Right atrium auricular region (tissue), 2 donors: ENCODE data around the gene VIPR1. TPM values are rescaled to one million over a fixed set of nuclear protein-coding genes. Genes with fewer than 3 reads are reported as not detected.

ENCODE experiments used
- DNase-seq: peaks from one replicate; pipeline ENCODE4 v3.0.0-alpha.2; 2019; ENCODE audit warnings: low spot score
- H3K27ac ChIP-seq, 2 donors: fragments of 200-600 bp; sonication (generic); 1 replicate in 1 of 2; 2 replicates in 1 of 2; pipeline ENCODE4 v1.5.1; 2016 to 2019
- H3K27me3 ChIP-seq, 2 donors: fragments of 200-600 bp; sonication (generic); one replicate each; pipeline versions ENCODE4 v1.5.1 to v1.6.0; 2017 to 2019
- H3K36me3 ChIP-seq: fragments of 200-600 bp; sonication (generic); one replicate; pipeline ENCODE4 v1.5.1; 2016
- H3K4me1 ChIP-seq, 2 donors: fragments of 200-600 bp; sonication (generic); one replicate each; pipeline versions ENCODE4 v1.5.1 to v1.6.0; 2017 to 2019
- H3K4me3 ChIP-seq, 2 donors: fragments of 200-600 bp; sonication (generic); 1 replicate in 1 of 2; 2 replicates in 1 of 2; pipeline ENCODE4 v1.5.1; 2017 to 2019; ENCODE audit warnings: mild to moderate bottlenecking in 1 of 2, moderate library complexity in 1 of 2
- H3K9me3 ChIP-seq, 2 donors: fragments of 200-600 bp; sonication (generic); one replicate each; pipeline ENCODE4 v1.5.1; 2019
- total RNA-seq, 2 donors: library from RNA; depleted of rRNA; stranded (reverse); fragments of >200 nt; gene quantifications; one replicate each; pipeline ENCODE4 v1.1.0, GENCODE V29; 2016
- TF ChIP-seq, protein P1 (sequence below), 2 donors: fragments of 200-600 bp; sonication (generic); IDR thresholded peaks; one replicate each; pipeline ENCODE4 v1.5.1; 2019; ENCODE audit warnings: antibody characterized with exemption in 2 of 2

The VIPR1 gene
- total RNA-seq, 2 donors from 2014 or later, result 6.2 to 21.0 TPM

DNA sequence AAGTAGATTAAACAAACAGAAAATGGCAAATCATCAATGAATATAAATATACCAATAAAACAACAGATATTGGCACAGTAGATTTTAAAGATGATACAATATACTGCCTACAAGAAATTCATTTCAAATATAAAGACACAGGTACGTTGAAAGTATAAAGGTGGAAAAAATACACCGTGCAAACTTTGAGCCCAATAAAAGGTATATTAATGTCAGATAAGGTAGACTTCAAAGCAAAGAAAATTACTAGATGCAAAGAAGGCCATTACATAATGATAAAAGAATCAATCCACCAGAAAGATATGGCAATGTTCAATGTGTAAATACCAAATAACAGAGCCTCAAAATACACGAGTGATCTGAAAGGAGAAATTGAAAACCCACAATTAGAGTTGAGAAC, 34.3 kb upstream of the VIPR1 start:
- no peak for DNase-seq
- Histone ChIP-seq H3K9me3 (no peaks in the 10 kb centered on the region), H3K4me1 (peaks cover 0 to 3% of the 10 kb centered on the region in 2 donors), H3K27me3 (no peaks in the 10 kb centered on the region), H3K36me3 (no peaks in the 10 kb centered on the region), H3K4me3 (no peak overlapping the region), H3K27ac (no peak overlapping the region)
- TF ChIP-seq, protein P1, sequence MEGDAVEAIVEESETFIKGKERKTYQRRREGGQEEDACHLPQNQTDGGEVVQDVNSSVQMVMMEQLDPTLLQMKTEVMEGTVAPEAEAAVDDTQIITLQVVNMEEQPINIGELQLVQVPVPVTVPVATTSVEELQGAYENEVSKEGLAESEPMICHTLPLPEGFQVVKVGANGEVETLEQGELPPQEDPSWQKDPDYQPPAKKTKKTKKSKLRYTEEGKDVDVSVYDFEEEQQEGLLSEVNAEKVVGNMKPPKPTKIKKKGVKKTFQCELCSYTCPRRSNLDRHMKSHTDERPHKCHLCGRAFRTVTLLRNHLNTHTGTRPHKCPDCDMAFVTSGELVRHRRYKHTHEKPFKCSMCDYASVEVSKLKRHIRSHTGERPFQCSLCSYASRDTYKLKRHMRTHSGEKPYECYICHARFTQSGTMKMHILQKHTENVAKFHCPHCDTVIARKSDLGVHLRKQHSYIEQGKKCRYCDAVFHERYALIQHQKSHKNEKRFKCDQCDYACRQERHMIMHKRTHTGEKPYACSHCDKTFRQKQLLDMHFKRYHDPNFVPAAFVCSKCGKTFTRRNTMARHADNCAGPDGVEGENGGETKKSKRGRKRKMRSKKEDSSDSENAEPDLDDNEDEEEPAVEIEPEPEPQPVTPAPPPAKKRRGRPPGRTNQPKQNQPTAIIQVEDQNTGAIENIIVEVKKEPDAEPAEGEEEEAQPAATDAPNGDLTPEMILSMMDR (IDR thresholded peaks at IDR 0.05), result no peak

GRCh38 chr3:42472555-42472954, 29.9 kb upstream of the VIPR1 start:
- no peaks in the 10 kb centered on the region for H3K27me3 ChIP-seq
- no peak for DNase-seq
- H3K4me1 ChIP-seq, result peaks cover 0 to 13% of the 10 kb centered on the region in 2 donors
- TF ChIP-seq, protein P1 (IDR thresholded peaks at IDR 0.05), result no peak
- H3K36me3 ChIP-seq, result no peaks in the 10 kb centered on the region
- H3K4me3 ChIP-seq, result no peak overlapping the region
- H3K9me3 ChIP-seq, result no peaks in the 10 kb centered on the region
- H3K27ac ChIP-seq, result no peak overlapping the region

- H3K36me3 ChIP-seq, result no peaks in the 10 kb centered on the region
These were observed 29.1 kb upstream of the VIPR1 start for GRCh38 chr3:42473083-42473932.

GRCh38 chr3:42476225-42477125, 26.0 kb upstream of the VIPR1 start:
- Histone ChIP-seq H3K27ac (no peak overlapping the region), H3K36me3 (no peaks in the 10 kb centered on the region), H3K9me3 (peaks cover 0 to 8% of the 10 kb centered on the region in 2 donors), H3K4me1 (peaks cover 0 to 13% of the 10 kb centered on the region in 2 donors), H3K4me3 (no peak overlapping the region), H3K27me3 (no peaks in the 10 kb centered on the region)
- no peak for DNase-seq
- TF ChIP-seq, protein P1 (IDR thresholded peaks at IDR 0.05), result no peak

More at GRCh38 chr3:42473083-42473932, 29.1 kb upstream of the VIPR1 start:
- DNase-seq, result no peak
- TF ChIP-seq, protein P1 (IDR thresholded peaks at IDR 0.05), result no peak
- H3K4me3 ChIP-seq, result no peak overlapping the region
- H3K27me3 ChIP-seq, result no peaks in the 10 kb centered on the region
- peaks cover 0 to 13% of the 10 kb centered on the region in 2 donors for H3K4me1 ChIP-seq
- H3K27ac ChIP-seq, result no peak overlapping the region
- H3K9me3 ChIP-seq, result no peaks in the 10 kb centered on the region

DNA sequence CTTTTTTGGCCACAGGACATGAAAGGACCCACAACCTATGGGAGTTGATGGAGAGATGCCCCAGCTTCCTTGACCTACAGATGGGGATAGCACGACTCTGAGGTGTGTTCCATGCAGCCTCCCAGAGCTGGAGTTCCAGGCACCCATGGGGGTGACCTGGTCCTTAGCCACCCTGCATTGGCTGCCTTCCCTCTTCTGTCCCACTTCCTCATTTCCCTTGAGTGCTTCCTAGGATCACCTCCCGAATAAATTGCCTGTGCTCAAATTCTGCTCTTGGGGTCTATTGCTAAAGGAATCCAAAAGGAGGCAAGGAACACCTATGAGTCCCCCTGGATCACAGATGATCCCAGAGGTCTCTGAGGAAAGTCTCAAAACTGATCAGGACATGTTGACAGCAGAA, 24.7 kb upstream of the VIPR1 start:
- Histone ChIP-seq H3K27ac (no peak overlapping the region), H3K9me3 (peaks cover 0 to 14% of the 10 kb centered on the region in 2 donors), H3K27me3 (no peaks in the 10 kb centered on the region), H3K4me1 (peaks cover 0 to 13% of the 10 kb centered on the region in 2 donors), H3K4me3 (no peak overlapping the region), H3K36me3 (no peaks in the 10 kb centered on the region)
- TF ChIP-seq, protein P1 (IDR thresholded peaks at IDR 0.05), result no peak
- DNase-seq, result no peak
